IMR-90 (cell line): Measurements from ENCODE around the gene KRTAP10-10.

ENCODE experiments used
- BHLHE40 ChIP-seq: fragments of 150-350 bp; IDR thresholded peaks from 2 replicates; pipeline ENCODE4 v1.6.1; 2016; ENCODE audit warnings: mild to moderate bottlenecking, low read depth, low read length
- CEBPB ChIP-seq: IDR thresholded peaks from 2 replicates; pipeline ENCODE4 v1.6.1; 2012; ENCODE audit warnings: low read depth, low read length, improper control_type of control experiment
- NFE2L2 ChIP-seq: fragments of 150-350 bp; IDR thresholded peaks from 2 replicates; pipeline ENCODE4 v1.6.1; 2016; ENCODE audit warnings: low read depth, mild to moderate bottlenecking, low read length
- POLR2A ChIP-seq: IDR thresholded peaks from 2 replicates; pipeline ENCODE4 v1.6.1; 2012; ENCODE audit warnings: mild to moderate bottlenecking, low read depth, low read length
- RAD21 ChIP-seq: IDR thresholded peaks from 2 replicates; pipeline ENCODE4 v1.6.1; 2012; ENCODE audit warnings: low read length, improper control_type of control experiment
- TF ChIP-seq, protein P1 (sequence below): conservative IDR thresholded peaks from 2 replicates; pipeline ENCODE4 v1.5.1; 2012; ENCODE audit warnings: mild to moderate bottlenecking, low read depth, low read length, improper control_type of control experiment

DNA sequence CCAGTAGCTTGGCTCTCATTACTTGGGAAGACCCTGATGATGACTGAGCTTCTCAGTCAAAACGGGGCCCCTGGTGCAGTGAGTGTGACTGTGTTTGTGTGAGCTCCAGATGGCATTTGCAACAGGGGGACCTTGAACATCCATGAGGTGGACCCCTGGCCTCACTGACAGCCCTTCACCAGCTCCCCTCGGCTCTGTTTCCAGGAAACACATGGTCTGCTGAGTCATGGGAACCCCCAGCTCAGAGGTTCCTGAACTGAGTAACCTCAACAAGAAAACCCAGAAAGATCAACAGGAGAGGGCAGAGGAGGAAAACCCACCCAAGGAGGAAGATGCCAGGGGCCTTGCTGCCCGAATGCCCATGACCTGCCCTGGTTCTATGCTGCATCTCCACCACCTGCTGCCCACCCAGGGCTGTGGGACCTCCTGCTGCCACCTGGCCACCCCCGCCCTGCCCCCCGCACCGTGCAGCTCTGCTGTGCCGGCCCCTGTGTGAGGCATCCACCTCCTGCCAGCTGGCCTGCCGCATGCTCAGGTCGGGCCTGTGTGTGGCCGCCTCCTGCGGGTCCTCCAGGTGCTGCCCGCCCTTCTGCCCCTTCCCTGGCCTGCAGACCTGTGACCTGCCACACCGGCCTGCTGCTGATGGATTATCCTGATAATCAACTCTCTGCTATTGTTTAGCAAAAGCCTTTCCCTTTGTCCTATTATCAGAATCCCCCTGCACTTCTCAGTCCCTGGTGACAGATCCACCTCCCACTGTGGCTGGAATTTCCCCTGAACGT, 49.0 kb downstream of the KRTAP10-10 start:
- TF ChIP-seq RAD21 (no peak), NFE2L2 (no peak), POLR2A (no peak), BHLHE40 (no peak), CEBPB (no peak)
- TF ChIP-seq, protein P1, sequence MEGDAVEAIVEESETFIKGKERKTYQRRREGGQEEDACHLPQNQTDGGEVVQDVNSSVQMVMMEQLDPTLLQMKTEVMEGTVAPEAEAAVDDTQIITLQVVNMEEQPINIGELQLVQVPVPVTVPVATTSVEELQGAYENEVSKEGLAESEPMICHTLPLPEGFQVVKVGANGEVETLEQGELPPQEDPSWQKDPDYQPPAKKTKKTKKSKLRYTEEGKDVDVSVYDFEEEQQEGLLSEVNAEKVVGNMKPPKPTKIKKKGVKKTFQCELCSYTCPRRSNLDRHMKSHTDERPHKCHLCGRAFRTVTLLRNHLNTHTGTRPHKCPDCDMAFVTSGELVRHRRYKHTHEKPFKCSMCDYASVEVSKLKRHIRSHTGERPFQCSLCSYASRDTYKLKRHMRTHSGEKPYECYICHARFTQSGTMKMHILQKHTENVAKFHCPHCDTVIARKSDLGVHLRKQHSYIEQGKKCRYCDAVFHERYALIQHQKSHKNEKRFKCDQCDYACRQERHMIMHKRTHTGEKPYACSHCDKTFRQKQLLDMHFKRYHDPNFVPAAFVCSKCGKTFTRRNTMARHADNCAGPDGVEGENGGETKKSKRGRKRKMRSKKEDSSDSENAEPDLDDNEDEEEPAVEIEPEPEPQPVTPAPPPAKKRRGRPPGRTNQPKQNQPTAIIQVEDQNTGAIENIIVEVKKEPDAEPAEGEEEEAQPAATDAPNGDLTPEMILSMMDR, result no peak
